AML-193 (cell line): Measurements from ENCODE around the gene NR2F1.

Experiments used
- DNase-seq, 2 experiments: peaks; one replicate each; lab custom pipeline; 2025; lab: John Stamatoyannopoulos, UW

Gene NR2F1

GRCh38 chr5:93577854-93578812 lies 4.9 kb upstream of the NR2F1 start:
- DNase-seq: no peak

- peak; percentile 56 to 60 for DNase-seq
Observed at GRCh38 chr5:93578813-93579691, 4.0 kb upstream of the NR2F1 start.

GRCh38 chr5:93579692-93580062 lies 3.3 kb upstream of the NR2F1 start:
- DNase-seq: no peak

- no peak for DNase-seq
Observed at GRCh38 chr5:93580063-93580926, 2.7 kb upstream of the NR2F1 start.

GRCh38 chr5:93580927-93581445 lies 2.0 kb upstream of the NR2F1 start, which contains the start of gene NR2F1-AS1:
NR2F1-AS1 (minus strand) TSS chr5:93581219.
- DNase-seq: no peak

GRCh38 chr5:93582167-93582462 lies 907 bp upstream of the NR2F1 start:
- DNase-seq: no peak

- no peak for DNase-seq
Observed at GRCh38 chr5:93583439-93583767, 381 bp downstream of the NR2F1 start.

- peak in 1 of 2 experiments; percentile 17 for DNase-seq
Observed at GRCh38 chr5:93583768-93584595, 960 bp downstream of the NR2F1 start.

- no peak for DNase-seq
Observed at GRCh38 chr5:93584596-93585040, 1.6 kb downstream of the NR2F1 start.

GRCh38 chr5:93585041-93585766 lies 2.2 kb downstream of the NR2F1 start:
- DNase-seq: no peak

GRCh38 chr5:93585767-93586385 lies 2.9 kb downstream of the NR2F1 start:
- no peak for DNase-seq

GRCh38 chr5:93586736-93587596 lies 3.9 kb downstream of the NR2F1 start:
- no peak for DNase-seq

GRCh38 chr5:93587597-93588351 lies 4.8 kb downstream of the NR2F1 start:
- DNase-seq: no peak

GRCh38 chr5:93588352-93589151 lies 5.5 kb downstream of the NR2F1 start:
- no peak for DNase-seq

GRCh38 chr5:93589152-93589828 lies 6.3 kb downstream of the NR2F1 start:
- no peak for DNase-seq

GRCh38 chr5:93589829-93590215 lies 6.8 kb downstream of the NR2F1 start:
- no peak for DNase-seq

GRCh38 chr5:93590493-93590892 lies 7.5 kb downstream of the NR2F1 start:
- DNase-seq: no peak
